Cerebellar cortex (tissue), 1 donor: Measurements from ENCODE around the gene GSDME.
"Not testable (repeated sequence)": the region's sequence is repeated elsewhere in the genome, so short reads cannot be mapped to it uniquely, and the experiment has no call there.

Source experiments
- DNase-seq: peaks from one replicate; pipeline ENCODE4 v3.0.0-alpha.2; 2015; ENCODE audit warnings: low spot score

Gene GSDME

DNA sequence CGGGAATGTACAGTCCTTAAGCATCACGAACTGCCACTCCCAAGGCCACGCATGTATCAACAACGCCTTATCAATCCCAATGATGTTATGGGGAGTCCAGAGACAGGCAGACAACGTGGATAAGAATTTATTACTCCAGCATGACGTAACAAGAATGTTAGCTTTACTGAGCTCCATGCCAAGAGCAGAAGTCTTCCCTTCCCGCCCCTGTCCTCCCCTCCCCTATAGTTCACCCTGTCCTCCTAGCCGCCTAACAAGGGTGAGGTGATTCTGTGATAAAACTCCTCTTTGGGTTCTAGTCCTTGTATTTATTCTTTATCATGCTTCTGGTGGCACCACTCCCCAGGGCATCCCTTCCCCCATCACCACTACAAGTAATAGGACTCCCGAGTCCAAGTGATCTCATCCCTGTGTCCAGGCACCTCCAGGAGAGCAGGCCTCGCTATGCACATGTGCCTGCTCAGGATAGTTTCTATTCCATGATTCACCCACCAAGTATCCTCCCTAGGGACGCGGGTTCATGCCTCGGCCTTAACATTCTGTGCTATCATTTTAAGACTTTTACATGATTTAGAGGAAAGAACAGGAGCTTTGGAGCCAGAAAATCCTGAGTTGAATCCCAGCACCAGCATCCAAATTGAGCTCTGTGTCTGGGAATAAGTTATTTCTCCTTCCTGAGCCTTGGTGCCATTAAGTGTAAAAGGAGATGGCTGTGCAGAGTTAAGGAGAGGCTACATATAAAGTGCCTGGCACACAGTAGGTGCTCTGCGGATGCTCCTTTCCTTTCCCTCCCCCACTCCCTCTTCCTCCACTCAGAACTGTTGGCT is 15.4 kb downstream of the GSDME start:
- DNase-seq: no peak

- no peak for DNase-seq
Observed at GRCh38 chr7:24740871-24741270, 16.4 kb downstream of the GSDME start.

DNA sequence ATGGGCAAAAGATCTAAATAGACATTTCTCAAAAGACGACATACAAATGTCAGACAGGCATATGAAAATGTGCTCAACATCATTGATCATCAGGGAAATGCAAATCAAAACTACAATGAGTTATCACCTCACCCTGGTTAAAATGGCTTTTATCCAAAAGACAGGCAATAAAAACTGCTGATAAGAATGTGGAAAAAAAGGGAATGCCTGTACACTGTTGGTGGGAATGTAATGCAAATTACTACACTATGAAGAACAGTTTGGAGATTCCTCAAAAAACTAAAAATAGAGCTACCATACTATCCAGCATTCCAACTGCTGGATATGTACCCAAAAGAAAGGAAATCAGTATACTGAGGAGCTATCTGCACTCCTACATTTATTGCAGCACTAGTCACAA is 18.0 kb downstream of the GSDME start:
- no peak for DNase-seq

- DNase-seq: no peak
Observed at GRCh38 chr7:24738577-24738976, 18.7 kb downstream of the GSDME start.

DNA sequence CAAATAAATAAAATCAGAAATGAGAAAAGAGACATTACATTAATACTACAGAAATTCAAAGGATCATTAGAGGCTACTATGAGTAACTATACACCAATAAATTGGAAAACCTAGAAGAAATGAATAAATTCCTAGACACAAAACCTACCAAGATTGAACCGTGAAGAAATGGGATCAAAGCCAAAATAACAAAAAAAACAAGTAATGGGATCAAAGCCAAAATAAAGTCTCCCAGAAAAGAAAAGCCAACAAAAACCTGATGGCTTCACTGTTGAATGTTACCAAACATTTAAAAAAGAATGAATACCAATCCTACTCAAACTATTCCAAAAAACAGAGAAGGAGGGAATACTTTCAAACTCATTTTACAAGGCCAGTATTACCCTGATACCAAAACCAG is 20.0 kb downstream of the GSDME start:
- no peak for DNase-seq

GRCh38 chr7:24735594-24735993 is 21.7 kb downstream of the GSDME start:
- not testable (repeated sequence) for DNase-seq

DNA sequence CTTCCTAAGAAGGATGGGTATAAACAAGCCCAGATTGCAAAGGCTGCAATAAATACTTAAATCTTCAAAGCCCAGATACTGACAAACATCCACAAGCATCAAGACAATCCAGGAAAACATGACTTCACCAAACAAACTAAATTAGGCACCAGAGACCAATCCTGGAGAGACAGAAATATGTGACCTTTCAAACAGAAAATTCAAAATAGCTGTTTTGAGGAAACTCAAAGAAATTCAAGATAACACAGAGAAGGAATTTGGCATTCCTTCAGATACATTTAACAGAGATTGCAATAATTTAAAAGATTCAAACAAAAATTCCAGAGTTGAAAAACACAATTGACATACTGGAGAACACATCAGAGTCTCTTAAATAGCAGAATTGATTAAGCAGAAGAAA is 23.0 kb downstream of the GSDME start:
- DNase-seq: no peak

DNA sequence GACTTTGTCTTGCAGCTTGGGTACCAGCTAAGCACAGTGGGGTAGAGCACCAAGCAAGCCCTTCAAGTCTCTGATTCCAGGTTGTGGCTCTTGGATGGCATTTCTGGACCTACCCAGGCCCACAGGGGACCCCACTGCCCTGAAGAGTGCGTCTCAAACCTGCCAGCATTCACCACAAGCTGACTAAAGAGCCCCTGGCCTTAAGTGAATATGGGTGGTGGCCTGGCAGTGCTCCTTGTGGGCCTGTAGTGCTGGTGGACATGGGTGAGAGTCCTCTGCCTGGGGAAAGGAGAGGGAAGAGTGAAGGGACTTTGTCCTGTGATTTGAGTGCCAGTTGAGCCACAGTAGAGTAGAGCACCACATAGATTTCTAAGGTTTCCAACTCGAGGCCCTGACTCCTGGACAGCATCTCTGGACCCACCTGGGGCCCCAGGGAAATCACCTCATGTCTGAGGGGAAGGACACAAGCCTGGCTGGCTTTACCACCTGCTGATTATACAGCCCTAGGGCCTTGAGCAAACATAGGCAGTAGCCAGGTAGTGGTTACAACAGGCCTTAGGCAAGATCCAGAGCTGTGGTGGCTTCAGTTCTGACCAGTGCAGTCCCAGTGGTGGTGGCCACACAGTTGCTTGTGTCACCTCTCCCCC is 23.7 kb downstream of the GSDME start:
- DNase-seq: no peak

DNA sequence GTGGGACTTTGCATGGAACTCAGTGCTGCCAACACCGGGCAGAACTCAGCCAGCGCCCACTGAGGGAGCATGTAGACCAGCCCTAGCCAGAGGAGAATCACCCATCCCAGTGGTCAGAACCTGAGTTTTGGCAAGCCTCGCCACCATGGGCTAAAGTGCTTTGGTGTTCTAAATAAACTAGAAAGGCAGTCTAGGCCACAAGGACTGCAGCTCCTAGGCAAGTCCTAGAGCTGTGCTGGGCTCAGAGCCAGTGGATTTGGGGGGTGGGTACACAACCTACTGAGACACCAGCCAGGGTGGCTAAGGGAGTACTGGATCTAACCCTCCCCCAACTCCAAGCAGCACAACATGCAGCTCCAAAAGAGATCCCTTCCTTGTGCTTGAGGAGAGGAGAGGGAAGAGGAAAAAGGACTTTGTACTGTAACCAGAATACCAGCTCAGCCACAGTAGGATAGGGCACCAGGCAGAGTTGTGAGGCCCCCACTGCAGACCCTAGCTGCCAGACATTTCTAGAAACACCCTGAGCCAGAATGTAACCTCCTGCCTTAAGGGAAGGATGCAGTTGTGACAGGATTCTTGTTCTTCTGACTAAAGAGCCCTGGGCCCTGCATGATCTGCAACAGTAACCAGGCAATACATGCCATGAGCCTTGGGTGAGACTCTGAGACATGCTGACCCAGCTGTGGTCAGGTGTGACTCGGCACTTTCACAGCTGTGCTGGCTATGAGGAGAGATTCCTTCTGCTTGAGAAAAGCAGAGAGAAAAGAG is 24.4 kb downstream of the GSDME start:
- no peak for DNase-seq

- no peak for DNase-seq
Observed at GRCh38 chr7:24731313-24731712, 26.0 kb downstream of the GSDME start.

GRCh38 chr7:24730018-24730369 is 27.3 kb downstream of the GSDME start:
- DNase-seq: no peak

DNA sequence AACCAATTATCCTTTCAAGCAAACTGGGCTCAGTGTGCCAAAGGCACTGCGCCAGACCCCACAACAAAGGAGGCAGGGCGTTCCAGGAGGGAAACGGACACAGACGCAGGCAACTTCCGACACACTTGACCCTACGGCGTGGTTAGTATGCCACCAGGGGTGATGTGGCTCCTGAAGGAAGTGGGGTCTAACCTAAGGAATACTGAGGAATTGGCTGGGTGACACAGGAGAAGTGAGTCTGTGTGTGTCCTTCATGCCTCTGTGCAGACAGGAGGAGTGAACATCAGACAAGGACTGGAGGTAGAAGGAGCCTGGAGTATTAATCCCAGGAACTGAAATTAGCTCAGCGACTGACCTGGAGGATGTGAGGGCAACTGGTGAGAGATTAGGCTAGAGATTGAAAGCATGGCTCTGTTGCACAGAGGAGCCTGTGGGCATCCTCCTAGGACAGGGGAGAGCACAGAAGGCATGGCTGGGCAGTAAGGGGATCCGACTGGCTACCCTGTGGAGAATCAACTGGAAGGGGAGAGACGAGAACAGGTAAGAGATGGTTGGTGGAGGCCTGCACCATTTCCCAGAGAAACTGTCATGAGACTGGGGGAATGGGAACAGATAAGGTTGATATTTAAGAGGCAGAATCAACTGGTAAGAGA is 27.8 kb downstream of the GSDME start:
- DNase-seq: no peak

DNA sequence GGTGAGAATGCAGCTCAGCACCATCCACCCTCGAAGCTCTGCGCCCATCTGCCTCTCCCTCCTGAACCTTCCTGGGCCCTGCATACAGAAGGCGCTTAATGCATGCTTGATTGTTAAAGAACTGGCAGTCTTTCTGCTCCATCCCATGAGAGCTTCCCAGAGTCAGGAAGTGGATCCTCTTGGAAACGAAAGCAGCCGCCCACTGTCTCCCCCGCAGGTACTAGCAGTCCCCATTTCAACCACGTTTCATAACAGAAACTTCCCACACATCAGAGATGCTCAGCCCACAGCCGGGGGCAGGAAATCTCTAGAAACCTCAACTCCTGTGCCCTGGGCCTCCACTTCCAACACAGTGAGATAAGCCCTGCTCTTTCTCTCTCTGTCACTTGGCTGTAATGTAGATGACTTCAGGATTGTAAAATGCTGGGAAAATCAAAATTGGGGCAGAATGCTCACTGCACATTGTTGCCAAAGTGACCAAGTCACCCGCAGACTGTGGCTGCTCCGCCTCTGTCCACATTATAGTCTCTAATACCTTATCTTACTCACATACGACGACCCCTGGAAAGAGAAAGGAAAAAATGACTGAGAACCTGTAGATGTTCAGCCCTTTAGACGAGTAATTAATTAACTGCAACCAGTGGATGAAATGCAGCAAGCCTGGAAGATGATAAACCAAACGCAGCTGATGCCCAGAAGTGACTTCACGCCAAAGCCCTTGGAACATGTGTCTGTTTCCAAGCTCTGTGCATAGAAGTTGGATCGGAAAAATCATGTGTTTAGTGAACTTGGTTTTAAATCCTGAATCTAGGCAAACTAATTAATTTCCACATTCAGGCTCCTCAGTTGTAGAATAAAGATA is 28.5 kb downstream of the GSDME start:
- DNase-seq: no peak

GRCh38 chr7:24728121-24728500 is 29.2 kb downstream of the GSDME start:
- DNase-seq: no peak

DNA sequence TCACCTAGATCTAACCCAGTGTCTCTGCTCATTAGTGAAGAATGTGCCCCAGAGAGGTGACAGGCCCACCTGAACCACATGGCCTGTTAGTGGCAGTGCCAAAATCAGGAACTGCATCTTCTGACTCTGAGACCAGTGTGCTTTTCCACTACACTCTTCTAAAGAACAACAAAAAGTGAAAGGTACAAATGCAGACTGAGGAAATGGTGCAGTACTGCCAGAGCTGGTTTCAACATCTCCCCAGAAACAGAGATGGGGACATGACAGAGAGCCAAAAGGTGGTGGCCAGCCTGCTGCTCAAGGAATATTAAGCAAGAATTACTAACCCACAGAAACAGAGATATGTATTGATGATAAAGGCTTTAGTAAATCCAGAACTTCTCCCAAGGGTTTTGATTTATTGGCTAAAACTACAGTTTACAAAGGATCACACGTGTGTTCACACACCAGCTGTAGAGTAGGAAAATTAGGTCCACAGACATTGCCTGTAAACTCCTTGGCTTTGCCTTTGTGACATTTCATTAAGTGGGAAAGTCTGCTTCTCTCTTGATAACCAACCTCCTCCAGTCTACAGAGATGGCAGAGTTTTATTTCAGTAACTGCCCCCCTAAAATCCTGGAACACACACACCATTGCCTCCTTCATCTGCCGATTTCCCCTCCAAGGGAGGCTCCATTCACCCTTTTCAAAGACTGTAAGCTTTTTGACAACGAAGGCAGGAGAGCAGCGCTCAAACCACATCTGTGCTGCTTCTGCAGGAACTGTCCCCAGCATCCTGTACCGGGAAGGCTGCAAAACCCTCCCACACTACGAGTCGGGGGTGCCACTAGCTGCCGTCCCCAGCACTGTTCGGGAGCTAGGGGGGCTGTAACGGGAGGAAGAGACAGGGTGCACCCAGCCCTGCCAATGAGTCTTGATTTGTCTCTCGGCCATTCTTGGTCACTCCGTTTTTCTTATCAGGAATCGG is 29.8 kb downstream of the GSDME start:
- no peak for DNase-seq

DNA sequence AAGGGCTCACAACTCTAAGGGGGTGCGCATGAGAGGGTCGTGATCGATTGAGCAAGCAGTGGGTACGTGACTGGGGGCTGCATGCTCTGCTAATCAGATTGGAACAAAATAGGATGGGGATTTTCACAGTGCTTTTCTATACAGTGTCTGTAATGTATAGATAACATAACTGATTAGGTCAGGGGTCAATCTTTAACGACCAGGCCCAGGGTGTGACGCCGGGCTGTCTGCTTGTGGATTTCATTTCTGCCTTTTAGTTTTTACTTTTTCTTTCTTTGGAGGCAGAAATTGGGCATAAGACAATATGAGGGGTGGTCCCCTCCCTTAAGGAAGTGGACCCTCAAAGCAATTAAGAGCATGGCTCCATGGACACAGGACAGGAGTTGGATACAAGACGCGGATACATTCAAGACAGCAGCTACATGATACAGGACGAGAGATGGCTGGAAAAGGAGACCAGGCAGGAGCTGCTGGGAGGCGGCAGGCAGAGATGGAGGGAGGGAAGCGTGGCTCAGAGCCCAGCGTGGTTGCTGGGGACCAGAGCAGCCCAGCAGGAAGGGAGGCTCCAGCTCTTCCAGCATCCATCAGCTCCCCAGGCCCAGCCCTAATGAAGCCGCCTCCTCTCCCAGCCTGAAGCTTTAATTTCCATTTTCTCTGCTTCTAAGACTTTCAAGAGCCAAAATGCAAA is 31.6 kb downstream of the GSDME start:
- DNase-seq: no peak

DNA sequence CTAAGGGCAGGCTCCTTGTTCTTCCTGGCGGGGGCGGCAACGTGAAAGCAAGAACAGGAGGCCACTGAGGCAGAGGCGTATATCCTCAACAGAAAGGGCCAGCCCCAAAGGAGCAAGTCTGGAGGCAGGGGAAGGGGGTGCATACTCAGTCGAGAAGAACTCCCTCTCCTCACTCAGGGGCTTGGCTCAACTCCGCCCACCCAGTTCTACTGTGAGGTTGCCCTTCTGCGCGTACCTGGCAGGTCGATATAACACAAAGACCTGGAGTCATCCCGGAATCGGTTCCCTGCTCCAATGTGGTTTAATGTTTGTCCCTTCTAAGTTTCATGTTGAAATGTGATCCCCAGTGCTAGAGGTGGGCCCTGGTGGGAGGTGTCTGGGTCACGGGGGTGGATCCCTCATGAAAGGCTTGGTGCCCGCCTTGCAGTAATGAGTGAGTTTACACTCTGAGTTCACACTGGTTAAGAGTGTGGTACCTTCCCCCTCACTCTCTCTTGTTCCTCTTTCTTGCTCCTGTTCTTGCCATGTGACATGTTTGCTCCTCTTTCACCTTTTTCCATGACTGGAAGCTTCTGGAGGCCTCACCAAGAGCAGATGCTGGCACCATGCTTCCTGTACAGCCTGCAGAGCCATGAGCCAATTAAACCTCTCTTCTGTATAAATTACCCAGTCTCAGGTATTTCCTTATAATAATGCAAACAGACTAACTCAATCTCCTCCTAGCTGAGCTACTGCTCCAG is 32.6 kb downstream of the GSDME start:
- DNase-seq: no peak

DNA sequence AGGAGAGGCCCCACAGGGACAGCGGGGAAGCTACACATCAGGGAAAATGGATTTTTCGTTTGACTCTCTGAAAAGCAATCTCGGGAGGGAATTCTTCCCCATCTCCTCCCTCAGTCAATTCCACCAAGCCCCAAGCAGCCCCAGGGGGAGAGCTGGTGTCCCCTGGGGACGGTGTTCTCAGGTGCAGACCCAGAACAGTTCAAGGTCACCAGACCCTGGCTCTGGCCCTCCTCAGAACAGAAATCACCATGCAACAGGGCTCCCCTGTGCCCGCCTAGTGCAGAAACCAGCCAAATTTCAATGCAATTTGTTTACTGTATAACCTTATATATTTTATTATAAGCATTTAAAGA is 34.1 kb downstream of the GSDME start:
- DNase-seq: no peak
